Mucosa of stomach (tissue), 1 donor: ENCODE data around the gene TXNDC5.

ENCODE experiments used
- H3K27me3 ChIP-seq: one replicate; pipeline ENCODE4 v1.7.0; 2013; ENCODE audit warnings: mild to moderate bottlenecking, low read length; ENCODE audit not compliant: control insufficient read depth, insufficient read depth
- H3K36me3 ChIP-seq: one replicate; pipeline ENCODE4 v1.7.0; 2013; ENCODE audit warnings: low read length; ENCODE audit not compliant: control insufficient read depth, insufficient read depth
- H3K4me1 ChIP-seq: one replicate; pipeline ENCODE4 v1.7.0; 2013; ENCODE audit warnings: mild to moderate bottlenecking, low read length; ENCODE audit not compliant: control insufficient read depth, insufficient read depth
- H3K4me3 ChIP-seq: one replicate; pipeline ENCODE4 v1.7.0; 2013; ENCODE audit warnings: low read length
- H3K9ac ChIP-seq: one replicate; pipeline ENCODE4 v1.7.0; 2013; ENCODE audit warnings: mild to moderate bottlenecking, low read length, moderate library complexity
- H3K9me3 ChIP-seq: one replicate; pipeline ENCODE4 v1.7.0; 2013; ENCODE audit warnings: mild to moderate bottlenecking, low read length, moderate library complexity; ENCODE audit not compliant: control insufficient read depth
- donor health status: Pancreatic carcinoma.

The TXNDC5 gene

GRCh38 chr6:7912024-7912423, 1.4 kb upstream of the TXNDC5 start:
- Histone ChIP-seq H3K9me3 (no peaks in the 10 kb centered on the region), H3K4me3 (no peak overlapping the region), H3K4me1 (peaks cover 26% of the 10 kb centered on the region), H3K36me3 (no peaks in the 10 kb centered on the region), H3K27me3 (no peaks in the 10 kb centered on the region), H3K9ac (no peak overlapping the region)

DNA sequence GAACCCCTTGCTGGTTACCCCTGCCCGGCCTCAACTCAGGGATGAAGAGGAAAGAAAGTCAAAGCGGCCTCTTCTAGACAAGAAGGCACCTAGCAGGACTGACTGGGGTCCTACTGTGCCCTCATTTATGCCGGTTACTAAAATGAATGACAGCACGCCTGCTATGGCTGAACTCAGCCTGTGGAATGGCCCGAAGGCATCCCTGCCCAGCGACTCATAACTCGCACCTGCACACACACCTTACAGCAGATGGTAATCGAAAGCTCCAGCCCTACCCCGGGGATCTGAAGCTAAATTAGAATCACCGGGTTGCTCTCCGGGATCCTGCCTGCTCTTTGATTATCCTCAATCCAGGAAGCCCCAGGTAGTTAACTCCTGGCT, 747 bp upstream of the TXNDC5 start:
- H3K4me1 ChIP-seq: peaks cover 26% of the 10 kb centered on the region
- peak overlapping the region; percentile 49 for H3K4me3 ChIP-seq
- H3K9ac ChIP-seq: peak overlapping the region; percentile 67
- H3K36me3 ChIP-seq: no peaks in the 10 kb centered on the region
- H3K27me3 ChIP-seq: no peaks in the 10 kb centered on the region
- H3K9me3 ChIP-seq: no peaks in the 10 kb centered on the region

GRCh38 chr6:7910298-7910653, 312 bp downstream of the TXNDC5 start:
- Histone ChIP-seq H3K9ac (peak overlapping the region; percentile 43), H3K9me3 (no peaks in the 10 kb centered on the region), H3K27me3 (no peaks in the 10 kb centered on the region), H3K4me1 (peaks cover 26% of the 10 kb centered on the region), H3K4me3 (no peak overlapping the region), H3K36me3 (no peaks in the 10 kb centered on the region)

DNA sequence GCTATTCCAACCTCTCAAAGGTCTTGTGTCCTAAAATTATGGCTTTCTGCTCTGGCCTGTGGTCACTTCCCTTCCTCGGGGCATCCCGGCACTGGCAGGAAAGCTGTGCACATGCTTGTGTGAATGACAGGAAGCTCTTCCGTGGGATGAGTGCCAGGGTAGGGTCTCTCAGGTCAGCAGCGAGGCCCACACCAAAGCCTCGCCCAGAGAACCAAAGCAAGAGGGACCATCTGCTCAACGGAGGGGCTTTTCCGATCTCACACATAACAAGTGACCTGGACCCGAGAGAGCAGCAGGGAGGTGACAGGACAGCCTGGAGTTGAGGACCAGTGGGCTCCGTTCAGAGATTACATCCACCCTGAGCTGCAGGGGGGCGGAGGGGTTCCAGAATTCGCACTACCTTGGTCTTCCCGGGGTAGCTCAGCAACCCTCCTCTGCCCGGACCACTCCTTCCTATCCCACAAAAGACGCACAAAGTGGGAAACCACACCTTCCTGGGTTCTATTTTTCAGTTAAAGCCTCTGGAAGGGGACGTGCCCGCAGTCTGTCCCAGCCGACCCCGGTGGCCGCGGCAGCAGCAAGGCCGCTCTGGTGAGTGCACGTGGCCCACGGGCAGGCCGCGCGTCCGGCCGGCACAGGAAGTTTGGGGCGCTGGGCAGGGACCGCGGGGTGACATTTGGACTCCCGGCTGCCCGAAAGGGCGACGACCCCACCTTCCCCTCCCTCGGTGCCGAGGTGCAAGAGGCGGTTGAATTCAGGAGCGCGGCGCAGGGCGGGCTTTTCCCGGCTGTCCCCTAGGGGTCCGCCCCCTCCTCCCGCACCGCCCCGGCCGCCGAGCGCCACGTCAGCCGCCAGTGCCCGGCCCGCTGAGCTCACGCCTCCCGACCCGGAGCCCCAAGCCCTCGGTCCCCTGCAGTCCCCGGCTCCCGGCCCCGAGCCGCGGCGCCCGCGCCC, 988 bp downstream of the TXNDC5 start:
- no peaks in the 10 kb centered on the region for H3K36me3 ChIP-seq
- H3K27me3 ChIP-seq: no peaks in the 10 kb centered on the region
- H3K4me1 ChIP-seq: peaks cover 26% of the 10 kb centered on the region
- peak overlapping the region; percentile 34 for H3K4me3 ChIP-seq
- H3K9ac ChIP-seq: peak overlapping the region; percentile 68
- no peaks in the 10 kb centered on the region for H3K9me3 ChIP-seq

DNA sequence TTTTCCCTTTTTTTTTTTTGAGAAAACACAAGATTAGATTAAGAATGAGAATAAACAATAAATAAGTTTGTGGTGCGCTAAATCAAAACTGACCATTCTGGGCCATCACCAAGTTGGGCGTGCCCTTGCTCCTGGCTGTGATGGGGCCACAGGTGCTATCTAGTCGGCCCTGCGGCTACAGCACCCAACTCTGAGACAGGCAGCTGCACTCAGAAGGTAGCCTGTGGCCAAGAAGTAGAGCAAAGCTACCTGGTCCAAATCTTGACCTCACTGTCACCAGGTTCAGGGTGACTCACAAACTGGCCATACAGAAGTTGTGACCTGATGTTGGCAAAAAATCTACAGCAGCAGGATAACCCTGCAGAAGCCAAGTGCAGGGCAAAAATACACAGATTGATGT, 3.4 kb downstream of the TXNDC5 start:
- Histone ChIP-seq H3K36me3 (peaks cover 11% of the 10 kb centered on the region), H3K9ac (no peak overlapping the region), H3K4me3 (no peak overlapping the region), H3K27me3 (no peaks in the 10 kb centered on the region), H3K4me1 (peaks cover 26% of the 10 kb centered on the region), H3K9me3 (no peaks in the 10 kb centered on the region)

- peaks cover 12% of the 10 kb centered on the region for H3K36me3 ChIP-seq
- H3K4me3 ChIP-seq: no peak overlapping the region
- no peaks in the 10 kb centered on the region for H3K9me3 ChIP-seq
- no peaks in the 10 kb centered on the region for H3K27me3 ChIP-seq
- H3K4me1 ChIP-seq: peaks cover 26% of the 10 kb centered on the region
- H3K9ac ChIP-seq: no peak overlapping the region
These were observed 3.8 kb downstream of the TXNDC5 start for GRCh38 chr6:7906741-7907140.

DNA sequence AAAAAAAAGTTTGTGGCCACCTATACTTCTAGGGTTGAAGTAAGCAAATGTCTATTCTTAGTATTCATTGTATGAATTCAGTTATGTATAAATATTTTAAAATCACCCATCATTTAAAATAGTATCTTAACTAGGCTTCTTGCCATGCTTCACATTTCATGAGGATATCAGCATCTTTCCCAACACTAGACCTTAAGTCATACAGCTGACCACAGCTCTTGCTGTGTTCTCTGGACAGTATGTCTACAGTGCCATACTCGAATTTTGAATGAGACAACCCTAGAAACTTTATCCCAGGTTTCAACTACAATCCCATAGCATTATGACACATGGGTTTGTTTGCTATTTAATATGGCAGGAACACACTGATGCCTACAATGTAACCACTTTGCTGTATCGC, 5.2 kb downstream of the TXNDC5 start:
- H3K4me3 ChIP-seq: no peak overlapping the region
- no peaks in the 10 kb centered on the region for H3K9me3 ChIP-seq
- peaks cover 12% of the 10 kb centered on the region for H3K36me3 ChIP-seq
- no peaks in the 10 kb centered on the region for H3K27me3 ChIP-seq
- H3K4me1 ChIP-seq: peaks cover 31% of the 10 kb centered on the region
- no peak overlapping the region for H3K9ac ChIP-seq

DNA sequence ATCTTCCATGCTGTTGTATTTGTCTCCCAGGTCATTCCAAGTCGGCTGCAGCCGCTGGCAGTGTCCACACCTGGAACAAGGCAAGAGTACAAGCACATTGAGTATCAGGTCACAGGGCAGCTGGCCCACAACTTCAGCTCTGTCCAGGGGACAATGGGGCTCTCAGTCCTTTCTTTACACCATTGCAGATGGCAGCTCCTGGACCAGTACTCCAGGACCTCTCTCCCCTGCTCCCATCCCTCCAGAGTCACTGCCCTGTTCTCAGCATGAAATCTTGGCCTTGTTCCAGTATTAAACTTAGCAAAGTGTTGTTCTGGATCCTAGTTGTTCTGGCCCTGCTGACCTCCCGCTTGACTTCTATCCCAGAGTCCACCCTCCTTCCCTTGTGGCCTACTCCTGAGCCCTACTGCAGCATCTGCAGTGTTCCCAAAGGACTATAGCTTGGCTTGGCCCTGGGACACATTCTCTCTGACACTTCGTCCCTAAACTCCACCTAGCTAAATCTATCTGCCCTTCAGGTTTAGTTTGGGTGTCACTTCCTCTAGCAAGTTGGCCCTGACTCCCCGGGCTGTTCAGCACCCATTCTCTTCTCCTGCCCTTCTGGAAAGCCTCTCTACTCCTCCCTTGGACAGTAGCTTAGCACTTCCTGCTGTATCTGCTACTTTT, 5.8 kb downstream of the TXNDC5 start:
- H3K9ac ChIP-seq: no peak overlapping the region
- peaks cover 12% of the 10 kb centered on the region for H3K36me3 ChIP-seq
- no peaks in the 10 kb centered on the region for H3K27me3 ChIP-seq
- no peak overlapping the region for H3K4me3 ChIP-seq
- H3K9me3 ChIP-seq: no peaks in the 10 kb centered on the region
- peaks cover 31% of the 10 kb centered on the region for H3K4me1 ChIP-seq

DNA sequence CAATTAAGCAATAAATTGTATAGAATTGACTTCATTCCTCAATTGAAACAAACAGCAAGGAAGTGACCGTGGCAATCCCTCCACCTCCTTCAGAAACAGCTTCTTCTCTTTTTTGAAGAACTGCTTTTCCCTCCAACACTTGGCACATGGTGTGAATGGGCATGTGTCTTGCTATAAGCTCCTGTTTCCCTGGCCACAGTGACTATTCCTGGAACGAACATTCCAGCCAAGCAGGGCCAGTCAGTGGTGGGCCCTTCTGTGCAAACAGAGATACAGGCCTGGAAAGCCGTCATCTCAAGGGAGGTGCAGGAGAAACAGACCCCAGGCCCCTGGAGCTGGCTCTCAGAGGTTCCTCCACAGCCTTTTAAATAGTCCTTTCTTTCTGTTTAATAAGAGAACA, 6.9 kb downstream of the TXNDC5 start:
- no peak overlapping the region for H3K9ac ChIP-seq
- H3K27me3 ChIP-seq: no peaks in the 10 kb centered on the region
- no peak overlapping the region for H3K4me3 ChIP-seq
- H3K4me1 ChIP-seq: peaks cover 21% of the 10 kb centered on the region
- peaks cover 12% of the 10 kb centered on the region for H3K36me3 ChIP-seq
- H3K9me3 ChIP-seq: no peaks in the 10 kb centered on the region

GRCh38 chr6:7902867-7903266, 7.7 kb downstream of the TXNDC5 start:
- H3K4me3 ChIP-seq: no peak overlapping the region
- H3K4me1 ChIP-seq: peaks cover 13% of the 10 kb centered on the region
- no peaks in the 10 kb centered on the region for H3K27me3 ChIP-seq
- H3K9me3 ChIP-seq: no peaks in the 10 kb centered on the region
- H3K9ac ChIP-seq: no peak overlapping the region
- H3K36me3 ChIP-seq: peaks cover 12% of the 10 kb centered on the region

DNA sequence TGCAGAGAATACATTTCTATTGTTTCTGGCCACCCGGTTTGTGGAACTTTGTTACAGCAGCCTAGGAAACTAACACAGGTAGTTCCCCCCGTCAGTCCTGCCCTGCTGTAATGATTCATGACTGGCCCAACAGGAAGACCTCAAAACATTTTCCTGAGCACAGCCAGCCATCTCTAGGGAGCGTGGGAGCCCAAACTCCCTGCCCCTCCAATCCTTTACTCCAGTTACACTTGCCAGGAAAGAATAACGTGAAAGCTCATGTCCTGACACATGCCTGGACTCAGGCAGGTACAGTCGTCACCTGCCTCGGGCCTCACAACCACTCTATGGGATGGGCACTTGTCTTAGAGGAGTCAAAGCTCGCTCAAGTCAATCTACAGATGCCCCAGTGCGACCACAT, 8.4 kb downstream of the TXNDC5 start:
- Histone ChIP-seq H3K36me3 (peaks cover 12% of the 10 kb centered on the region), H3K27me3 (no peaks in the 10 kb centered on the region), H3K4me3 (no peak overlapping the region), H3K9ac (no peak overlapping the region), H3K4me1 (peaks cover 7% of the 10 kb centered on the region), H3K9me3 (no peaks in the 10 kb centered on the region)

DNA sequence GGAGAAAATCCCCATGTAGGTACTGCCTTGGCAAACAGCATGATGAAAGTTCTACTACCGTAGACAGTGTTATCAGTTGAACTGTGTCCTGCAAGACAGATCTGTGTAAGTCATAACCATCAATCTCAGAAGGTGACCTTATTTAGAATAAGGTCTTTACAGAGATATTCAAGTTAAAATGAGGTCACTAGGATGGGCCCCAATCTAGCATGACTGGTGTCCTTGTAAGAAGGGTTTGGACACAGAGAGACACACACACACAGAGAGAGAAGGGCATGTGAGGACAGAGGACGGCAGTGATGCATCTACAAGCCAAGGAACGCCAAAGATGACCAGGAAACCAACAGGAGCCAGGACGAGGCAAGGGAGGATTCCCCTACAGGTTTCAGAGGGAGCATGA, 8.8 kb downstream of the TXNDC5 start:
- Histone ChIP-seq H3K36me3 (peaks cover 12% of the 10 kb centered on the region), H3K9me3 (no peaks in the 10 kb centered on the region), H3K9ac (no peak overlapping the region), H3K4me3 (no peak overlapping the region), H3K27me3 (no peaks in the 10 kb centered on the region), H3K4me1 (peaks cover 5% of the 10 kb centered on the region)
